SH-SY5Y (cell line): ENCODE data around the gene UCK1.

Experiments
- GATA2 ChIP-seq: IDR thresholded peaks from 2 replicates; pipeline ENCODE4 v1.6.1; 2011; ENCODE audit warnings: mild to moderate bottlenecking, low read depth, low read length
- GATA3 ChIP-seq: IDR thresholded peaks from 2 replicates; pipeline ENCODE4 v1.6.1; 2011; ENCODE audit warnings: low read depth, mild to moderate bottlenecking, low read length, moderate library complexity

GRCh38 chr9:131491001-131491710 is 39.9 kb downstream of the UCK1 start:
- TF ChIP-seq GATA3 (no peak), GATA2 (no peak)
